CD14-positive monocyte (primary cell): Measurements from ENCODE around the gene NECTIN1. TPM values are rescaled to one million over a fixed set of nuclear protein-coding genes. Genes with fewer than 3 reads are reported as not detected.
A peak's percentile ranks its signal among the peaks of the same experiment; 100 is the strongest.

Experiments used
- DNase-seq, 3 donors: peaks; one replicate each; pipeline ENCODE4 v3.0.0-alpha.2; 2011 to 2022
- H2AFZ ChIP-seq: 2 replicates; pipeline ENCODE4 v1.6.0; 2012; ENCODE audit warnings: mild to moderate bottlenecking, low read depth, low read length, inconsistent platforms; ENCODE audit not compliant: insufficient read depth, poor library complexity, severe bottlenecking
- H3K27ac ChIP-seq, 2 donors: 1 replicate in 1 of 2; 2 replicates in 1 of 2; pipeline ENCODE4 v1.5.1; 2012 to 2013; ENCODE audit warnings: low read length in 2 of 2, control low read depth in 1 of 2, inconsistent platforms in 1 of 2, low read depth in 1 of 2, mild to moderate bottlenecking in 1 of 2
- H3K27me3 ChIP-seq, 2 donors: one replicate each; pipeline versions ENCODE4 v1.6.0 to v1.6.1; 2011 to 2013; ENCODE audit warnings: low read length in 2 of 2; ENCODE audit not compliant: control insufficient read depth in 2 of 2, insufficient read depth in 2 of 2
- H3K36me3 ChIP-seq, 2 donors: replicated peaks in 1 of 2; 1 replicate in 1 of 2; 2 replicates in 1 of 2; pipeline versions ENCODE4 v1.5.1 to v1.6.1; 2012 to 2013; ENCODE audit warnings: low read length in 2 of 2, control low read depth in 1 of 2, inconsistent platforms in 1 of 2, mild to moderate bottlenecking in 1 of 2; ENCODE audit not compliant: insufficient read depth in 2 of 2, control insufficient read depth in 1 of 2
- H3K4me1 ChIP-seq, 2 donors: 1 replicate in 1 of 2; 2 replicates in 1 of 2; pipeline versions ENCODE4 v1.5.1 to v1.6.1; 2012 to 2013; ENCODE audit warnings: low read length in 2 of 2, control low read depth in 1 of 2, inconsistent platforms in 1 of 2, mild to moderate bottlenecking in 1 of 2, moderate library complexity in 1 of 2; ENCODE audit not compliant: insufficient read depth in 2 of 2, control insufficient read depth in 1 of 2
- H3K4me2 ChIP-seq: replicated peaks from 2 replicates; pipeline ENCODE3; 2012; ENCODE audit warnings: low read length, moderate library complexity, mild to moderate bottlenecking; ENCODE audit not compliant: poor library complexity, severe bottlenecking; ENCODE audit errors: extremely low read depth
- H3K4me3 ChIP-seq, 3 experiments: fragments of 200-600 bp in 1 of 3; sonication (generic) in 1 of 3; replicated peaks in 1 of 3; 1 replicate in 2 of 3; 2 replicates in 1 of 3; pipeline ENCODE4 v1.5.1; 2011 to 2013; ENCODE audit warnings: low read length in 3 of 3, mild to moderate bottlenecking in 3 of 3, control low read depth in 2 of 3, low read depth in 2 of 3, inconsistent platforms in 1 of 3, moderate library complexity in 1 of 3
- H3K79me2 ChIP-seq: 2 replicates; pipeline ENCODE4 v1.6.0; 2012; ENCODE audit warnings: mild to moderate bottlenecking, control low read depth, inconsistent platforms, low read length, moderate library complexity; ENCODE audit not compliant: insufficient read depth
- H3K9ac ChIP-seq: 2 replicates; pipeline ENCODE4 v1.6.0; 2017; ENCODE audit warnings: low read length, mild to moderate bottlenecking; ENCODE audit not compliant: insufficient read depth, poor library complexity, severe bottlenecking
- H3K9me3 ChIP-seq, 2 donors: replicated peaks in 1 of 2; 1 replicate in 1 of 2; 2 replicates in 1 of 2; pipeline versions ENCODE4 v1.5.1 to v1.6.1; 2012 to 2013; ENCODE audit warnings: low read length in 2 of 2, control low read depth in 1 of 2; ENCODE audit not compliant: control insufficient read depth in 1 of 2, insufficient read depth in 1 of 2
- H4K20me1 ChIP-seq: 2 replicates; pipeline ENCODE4 v1.6.0; 2012; ENCODE audit warnings: mild to moderate bottlenecking, low read length, control low read depth, moderate library complexity; ENCODE audit not compliant: insufficient read depth
- H3K27ac Mint-ChIP-seq, 7 donors: one replicate each; pipeline ENCODE4 v1.8.0; 2020; ENCODE audit warnings: mild to moderate bottlenecking in 7 of 7, mixed read lengths in 7 of 7, moderate library complexity in 6 of 7, inconsistent platforms in 2 of 7
- H3K27me3 Mint-ChIP-seq, 3 donors: one replicate each; pipeline ENCODE4 v1.8.0; 2021 to 2022; ENCODE audit warnings: low read depth in 3 of 3, mild to moderate bottlenecking in 3 of 3, mixed read lengths in 3 of 3, moderate library complexity in 3 of 3, inconsistent platforms in 1 of 3
- H3K36me3 Mint-ChIP-seq, 2 donors: one replicate each; pipeline ENCODE4 v1.8.0; 2020; ENCODE audit warnings: mixed read lengths in 2 of 2, inconsistent platforms in 1 of 2, mild to moderate bottlenecking in 1 of 2
- H3K4me1 Mint-ChIP-seq: one replicate; pipeline ENCODE4 v1.8.0; 2020; ENCODE audit warnings: mild to moderate bottlenecking, mixed read lengths
- H3K4me3 Mint-ChIP-seq, 2 donors: one replicate each; pipeline ENCODE4 v1.8.0; 2020; ENCODE audit warnings: mild to moderate bottlenecking in 2 of 2, mixed read lengths in 2 of 2, moderate library complexity in 1 of 2
- H3K9me3 Mint-ChIP-seq, 7 donors: one replicate each; pipeline ENCODE4 v1.8.0; 2020 to 2022; ENCODE audit warnings: mixed read lengths in 7 of 7, mild to moderate bottlenecking in 6 of 7, moderate library complexity in 6 of 7, inconsistent platforms in 2 of 7
- CTCF ChIP-seq: fragments of 200-600 bp; IDR thresholded peaks from one replicate; pipeline ENCODE4 v1.8.0; 2022; ENCODE audit warnings: antibody characterized with exemption, mild to moderate bottlenecking
- WGBS: methylation state at CpG from one replicate; pipeline ENCODE4 v1.1.5; 2013; ENCODE audit warnings: missing lambda C conversion rate; ENCODE audit not compliant: insufficient coverage; 5-methylcytosine and 5-hydroxymethylcytosine counted together
- intact Hi-C, 2 donors: fragments of 100-400 bp; cut with micrococcal nuclease; formaldehyde crosslinking; loops; one replicate each; pipeline versions ENCODE4 v1.15.0 to v1.15.1; 2023
- polyA plus RNA-seq, 3 donors: library from polyadenylated mRNA; depleted of rRNA in 1 of 3; unstranded in 2 of 3; stranded (reverse) in 1 of 3; fragments of 300-500 nt in 2 of 3; fragments of >200 nt in 1 of 3; fragmentation: Illumina TruSeq in 2 of 3; gene quantifications; 1 replicate in 2 of 3; 2 replicates in 1 of 3; pipeline ENCODE4 v1.2.3, GENCODE V29; 2012 to 2021

Gene NECTIN1
- polyA plus RNA-seq, 3 donors: 0.53 to 8.3 (median 0.85) TPM

GRCh38 chr11:119692540-119692820 lies 36.5 kb downstream of the NECTIN1 start:
- Mint-ChIP-seq H3K36me3 (peaks cover 0 to 3% of the 10 kb centered on the region in 2 donors), H3K4me1 (peaks cover 40% of the 10 kb centered on the region), H3K4me3 (no peak overlapping the region), H3K9me3 (peaks cover 0 to 1% (median 0%) of the 10 kb centered on the region in 7 donors), H3K27ac (no peak overlapping the region), H3K27me3 (peaks cover 0 to 2% (median 0%) of the 10 kb centered on the region in 3 donors)
- no peak overlapping the region for H3K4me2 ChIP-seq
- intact Hi-C loops: no loop called here
- H3K36me3 ChIP-seq: no peaks in the 10 kb centered on the region
- DNase-seq: no peak
- no peak overlapping the region for H3K27ac ChIP-seq
- no peak overlapping the region for H2AFZ ChIP-seq
- H3K9me3 ChIP-seq: no peaks in the 10 kb centered on the region
- H3K4me1 ChIP-seq: peaks cover 17 to 22% of the 10 kb centered on the region in 2 donors
- no peak overlapping the region for H3K4me3 ChIP-seq
- TF ChIP-seq CTCF: no peak
- H3K9ac ChIP-seq: no peak overlapping the region
- no peaks in the 10 kb centered on the region for H3K79me2 ChIP-seq
- WGBS: 88% methylated on average over 2 of the region's 2 CpGs
- peaks cover 19% of the 10 kb centered on the region for H4K20me1 ChIP-seq
- no peaks in the 10 kb centered on the region for H3K27me3 ChIP-seq

- H3K27me3 ChIP-seq: no peaks in the 10 kb centered on the region
- H3K9me3 ChIP-seq: no peaks in the 10 kb centered on the region
- peak overlapping the region in 1 of 7 donors; percentile 59 for H3K27ac Mint-ChIP-seq
- peak overlapping the region; percentile 25 for H3K9ac ChIP-seq
- H2AFZ ChIP-seq: no peak overlapping the region
- peaks cover 19% of the 10 kb centered on the region for H4K20me1 ChIP-seq
- H3K27ac ChIP-seq: no peak overlapping the region
- no peak for TF ChIP-seq CTCF
- 86% methylated on average over 7 of the region's 27 CpGs for WGBS
- no peak for DNase-seq
- no peaks in the 10 kb centered on the region for H3K36me3 ChIP-seq
- H3K4me1 Mint-ChIP-seq: peaks cover 45% of the 10 kb centered on the region
- H3K4me3 Mint-ChIP-seq: no peak overlapping the region
- no peaks in the 10 kb centered on the region for H3K9me3 Mint-ChIP-seq
- peaks cover 21 to 28% of the 10 kb centered on the region in 2 donors for H3K4me1 ChIP-seq
- no peak overlapping the region for H3K4me3 ChIP-seq
- intact Hi-C loops: no loop called here
- H3K36me3 Mint-ChIP-seq: peaks cover 0 to 3% of the 10 kb centered on the region in 2 donors
- no peak overlapping the region for H3K4me2 ChIP-seq
- peaks cover 0 to 4% (median 0%) of the 10 kb centered on the region in 3 donors for H3K27me3 Mint-ChIP-seq
- H3K79me2 ChIP-seq: no peaks in the 10 kb centered on the region
Measured at GRCh38 chr11:119691701-119692539, 37.1 kb downstream of the NECTIN1 start.
